Mucosa of descending colon (tissue), 3 donors: ENCODE measurements around the gene SEPTIN2. TPM values are rescaled to one million over a fixed set of nuclear protein-coding genes. Genes with fewer than 3 reads are reported as not detected.

Experiments used
- ATAC-seq: fragments of 200-7000 bp; cut with Tn5 transposase; one replicate; pipeline ENCODE4 v1.9.1; 2020; ENCODE audit warnings: mild to moderate bottlenecking, moderate library complexity
- DNase-seq, 3 donors: peaks; one replicate each; pipeline ENCODE4 v3.0.0-alpha.2; 2020
- H3K36me3 ChIP-seq: fragments of 200-600 bp; one replicate; pipeline ENCODE4 v1.8.0; 2021; ENCODE audit warnings: low read depth, mild to moderate bottlenecking
- H3K4me1 ChIP-seq: fragments of 200-600 bp; one replicate; pipeline ENCODE4 v1.8.0; 2021; ENCODE audit warnings: low read depth, mild to moderate bottlenecking
- H3K4me3 ChIP-seq: fragments of 200-600 bp; one replicate; pipeline ENCODE4 v1.8.0; 2021; ENCODE audit warnings: mild to moderate bottlenecking
- H3K9me3 ChIP-seq: fragments of 200-600 bp; one replicate; pipeline ENCODE4 v1.8.0; 2021; ENCODE audit warnings: mild to moderate bottlenecking
- intact Hi-C, 2 donors: fragments of 100-400 bp; cut with DNase I in 1 of 2; cut with micrococcal nuclease in 1 of 2; formaldehyde crosslinking; loops; one replicate each; pipeline versions ENCODE4 v1.11.0 to v1.11.1; 2022; cut with DNase I, micrococcal nuclease
- total RNA-seq, 3 donors: library from RNA; stranded (reverse); fragmentation: NEBNext Ultra II Directional in 2 of 3; extraction: Animal tissue kit (Norgen Biotek cat#: 25700) in 2 of 3; gene quantifications; one replicate each; pipeline versions ENCODE4 v1.2.1 to v1.2.4, GENCODE V29; 2021 to 2023
- TF ChIP-seq, protein P1 (sequence below): fragments of 200-600 bp; IDR thresholded peaks from one replicate; pipeline ENCODE4 v1.8.0; 2022; ENCODE audit warnings: antibody characterized with exemption, mild to moderate bottlenecking
- donor health status: DM: no; HTN: no; CAD: no; lungs with moderate emphysema.
- donor health status: DM: no; HTN: no; CAD: no.
- donor health status: DM: no; HTN: yes; CAD: no.

SEPTIN2 gene
- total RNA-seq, 3 donors from 2014 or later: 185 to 262 (median 221) TPM

DNA sequence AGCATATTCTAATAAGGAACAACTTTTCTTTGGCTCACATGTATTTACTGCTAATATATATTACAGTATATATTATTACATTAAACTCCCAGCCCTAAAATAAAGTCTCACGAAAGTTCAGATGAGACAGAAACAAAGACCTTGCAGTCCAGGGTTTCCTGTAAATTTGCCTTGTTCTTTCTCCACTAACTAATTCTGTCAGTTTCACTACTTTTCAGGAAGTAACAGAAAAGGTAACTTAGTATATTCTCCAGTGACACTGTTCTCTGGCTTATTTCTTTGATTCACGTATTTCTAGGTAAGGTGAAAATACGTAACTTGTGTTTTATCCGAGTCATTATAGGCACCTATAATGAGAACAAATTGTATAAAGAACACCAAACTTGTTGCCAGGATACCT lies 35.4 kb upstream of the SEPTIN2 start:
- TF ChIP-seq, protein P1, sequence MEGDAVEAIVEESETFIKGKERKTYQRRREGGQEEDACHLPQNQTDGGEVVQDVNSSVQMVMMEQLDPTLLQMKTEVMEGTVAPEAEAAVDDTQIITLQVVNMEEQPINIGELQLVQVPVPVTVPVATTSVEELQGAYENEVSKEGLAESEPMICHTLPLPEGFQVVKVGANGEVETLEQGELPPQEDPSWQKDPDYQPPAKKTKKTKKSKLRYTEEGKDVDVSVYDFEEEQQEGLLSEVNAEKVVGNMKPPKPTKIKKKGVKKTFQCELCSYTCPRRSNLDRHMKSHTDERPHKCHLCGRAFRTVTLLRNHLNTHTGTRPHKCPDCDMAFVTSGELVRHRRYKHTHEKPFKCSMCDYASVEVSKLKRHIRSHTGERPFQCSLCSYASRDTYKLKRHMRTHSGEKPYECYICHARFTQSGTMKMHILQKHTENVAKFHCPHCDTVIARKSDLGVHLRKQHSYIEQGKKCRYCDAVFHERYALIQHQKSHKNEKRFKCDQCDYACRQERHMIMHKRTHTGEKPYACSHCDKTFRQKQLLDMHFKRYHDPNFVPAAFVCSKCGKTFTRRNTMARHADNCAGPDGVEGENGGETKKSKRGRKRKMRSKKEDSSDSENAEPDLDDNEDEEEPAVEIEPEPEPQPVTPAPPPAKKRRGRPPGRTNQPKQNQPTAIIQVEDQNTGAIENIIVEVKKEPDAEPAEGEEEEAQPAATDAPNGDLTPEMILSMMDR: no peak
- DNase-seq: no peak
- Histone ChIP-seq H3K4me3 (no peak overlapping the region), H3K4me1 (no peaks in the 10 kb centered on the region), H3K9me3 (no peaks in the 10 kb centered on the region), H3K36me3 (no peaks in the 10 kb centered on the region)
- ATAC-seq: no peak
- intact Hi-C loops: no loop called here

DNA sequence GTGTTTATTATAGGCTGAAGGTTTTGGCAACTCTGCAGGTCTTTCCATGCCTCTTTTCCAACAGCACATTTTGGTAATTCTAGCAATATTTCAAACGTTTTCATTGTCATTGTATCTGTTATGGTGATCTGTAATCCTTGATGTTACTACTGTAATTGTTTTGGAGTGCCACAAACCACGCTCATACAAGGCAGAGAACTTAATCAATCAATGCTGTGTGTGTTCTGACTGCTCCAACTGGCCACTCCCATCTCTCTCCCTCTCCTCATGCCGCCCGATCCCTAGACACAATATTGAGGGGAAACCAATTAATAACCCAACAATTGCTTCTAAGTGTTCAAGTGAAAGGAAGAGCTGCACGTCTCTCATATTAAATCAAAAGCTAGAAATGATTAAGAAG lies 33.2 kb upstream of the SEPTIN2 start:
- Histone ChIP-seq H3K4me1 (no peaks in the 10 kb centered on the region), H3K9me3 (no peaks in the 10 kb centered on the region), H3K36me3 (no peaks in the 10 kb centered on the region), H3K4me3 (no peak overlapping the region)
- intact Hi-C loops: no loop called here
- DNase-seq (no peak), ATAC-seq (no peak)
- TF ChIP-seq, protein P1: no peak

DNA sequence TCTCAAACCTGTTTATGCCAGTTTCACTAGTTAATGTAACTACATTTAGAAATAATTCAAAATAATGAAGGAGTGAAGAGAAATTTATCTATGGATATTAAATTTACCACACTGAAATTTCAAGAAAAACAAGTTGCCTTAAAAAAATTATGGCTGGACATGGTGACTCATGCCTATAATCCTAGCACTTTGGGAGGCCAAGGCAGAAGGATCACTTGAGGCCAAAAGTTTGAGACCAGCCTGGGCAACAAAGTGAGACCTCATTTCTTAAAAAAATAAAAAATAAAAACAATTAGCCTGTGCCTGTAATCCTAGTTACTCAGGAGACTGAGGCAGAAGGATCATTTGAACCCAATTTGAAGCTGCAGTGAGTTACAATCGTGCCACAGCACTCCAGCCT lies 30.1 kb upstream of the SEPTIN2 start:
- intact Hi-C loops: no loop called here
- ATAC-seq (no peak), DNase-seq (no peak)
- TF ChIP-seq, protein P1: no peak
- H3K4me3 ChIP-seq: no peak overlapping the region
- no peaks in the 10 kb centered on the region for H3K4me1 ChIP-seq
- H3K36me3 ChIP-seq: no peaks in the 10 kb centered on the region
- H3K9me3 ChIP-seq: no peaks in the 10 kb centered on the region

DNA sequence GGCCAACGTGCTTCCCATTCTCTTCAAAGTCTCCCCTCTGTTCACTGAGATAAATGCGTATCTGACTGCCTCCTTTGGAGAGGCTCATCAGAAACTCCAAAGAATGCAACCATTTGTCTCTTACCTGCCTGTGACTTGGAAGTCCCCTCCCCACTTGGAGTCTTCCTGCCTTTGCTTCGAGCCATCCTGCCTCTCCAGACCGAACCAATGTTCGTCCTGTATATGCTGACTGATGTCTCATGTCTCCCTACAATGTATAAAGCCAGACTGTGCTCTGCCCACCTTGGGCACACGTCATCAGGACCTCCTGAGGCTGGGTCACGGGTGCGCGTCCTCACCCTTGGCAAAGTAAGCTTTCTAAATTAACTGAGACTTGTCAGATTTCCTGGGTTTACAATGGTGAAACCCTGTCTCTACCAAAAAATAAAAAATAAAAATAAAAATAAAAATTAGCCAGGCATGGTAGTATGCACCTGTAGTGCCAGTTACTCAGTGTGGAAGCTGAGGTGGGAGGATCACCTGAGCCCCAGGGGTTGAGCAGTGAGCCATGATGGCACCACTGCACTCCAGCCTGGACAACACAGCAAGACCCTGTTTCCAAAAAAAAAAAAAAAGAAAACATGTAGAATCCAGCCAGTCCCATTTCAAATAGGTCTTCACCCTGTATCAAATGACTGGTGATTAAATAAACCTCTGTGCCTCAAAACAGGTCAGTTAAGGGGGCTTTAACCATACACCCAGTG lies 29.2 kb upstream of the SEPTIN2 start:
- H3K4me3 ChIP-seq: no peak overlapping the region
- no peaks in the 10 kb centered on the region for H3K36me3 ChIP-seq
- DNase-seq (no peak), ATAC-seq (no peak)
- TF ChIP-seq, protein P1: no peak
- intact Hi-C loops: no loop called here
- H3K4me1 ChIP-seq: no peaks in the 10 kb centered on the region
- H3K9me3 ChIP-seq: no peaks in the 10 kb centered on the region

DNA sequence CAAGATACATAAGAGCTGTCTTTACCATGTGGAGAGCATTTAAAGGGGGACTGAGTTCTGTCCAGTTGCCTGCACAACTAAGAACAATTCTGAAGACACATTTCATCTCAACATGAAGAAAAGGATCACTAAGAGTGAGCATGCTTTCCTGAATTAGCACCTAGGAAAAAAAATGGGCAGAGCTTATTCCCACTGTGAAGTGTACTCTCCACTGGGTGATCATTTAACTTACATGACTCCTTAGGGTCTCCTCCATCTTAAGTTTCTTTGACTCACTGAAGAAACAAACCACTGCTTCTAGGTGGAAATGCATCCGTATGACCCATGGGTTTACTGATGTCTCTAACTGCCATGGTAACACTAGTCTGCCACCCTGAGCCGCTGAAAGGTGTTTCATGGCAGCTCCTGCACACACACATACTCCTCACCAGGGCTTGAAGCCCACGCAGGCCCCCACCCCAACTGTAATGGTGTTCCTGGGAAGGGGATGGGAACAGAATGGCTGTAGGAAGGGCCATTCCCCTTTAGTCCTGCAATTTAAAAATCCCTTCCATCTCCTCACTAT lies 27.3 kb upstream of the SEPTIN2 start:
- Histone ChIP-seq H3K9me3 (no peaks in the 10 kb centered on the region), H3K36me3 (no peaks in the 10 kb centered on the region), H3K4me1 (no peaks in the 10 kb centered on the region), H3K4me3 (no peak overlapping the region)
- TF ChIP-seq, protein P1: no peak
- ATAC-seq (no peak), DNase-seq (no peak)
- intact Hi-C loops: no loop called here
